ENCODE measurements around the gene ADISSP. TPM values are rescaled to one million over a fixed set of nuclear protein-coding genes. Genes with fewer than 3 reads are reported as not detected.

Gene ADISSP
- total and polyA plus RNA-seq, 11 donors = 7.8 to 22.2 (median 13.7) TPM

- H3K4me1 ChIP-seq = peaks cover 0 to 36% (median 9%) of the 10 kb centered on the region in 12 donors
- no peak overlapping the region for H3K4me3 ChIP-seq
- ATAC-seq = no peak
- WGBS, 4 donors = 74 to 83% (median 82%) methylated on average over 2 of the region's 2 CpGs
- intact Hi-C loops (cut with DNase I) = no loop called here
- no peak for TF ChIP-seq POLR2A (IDR thresholded peaks at IDR 0.05)
- TF ChIP-seq, protein P1, sequence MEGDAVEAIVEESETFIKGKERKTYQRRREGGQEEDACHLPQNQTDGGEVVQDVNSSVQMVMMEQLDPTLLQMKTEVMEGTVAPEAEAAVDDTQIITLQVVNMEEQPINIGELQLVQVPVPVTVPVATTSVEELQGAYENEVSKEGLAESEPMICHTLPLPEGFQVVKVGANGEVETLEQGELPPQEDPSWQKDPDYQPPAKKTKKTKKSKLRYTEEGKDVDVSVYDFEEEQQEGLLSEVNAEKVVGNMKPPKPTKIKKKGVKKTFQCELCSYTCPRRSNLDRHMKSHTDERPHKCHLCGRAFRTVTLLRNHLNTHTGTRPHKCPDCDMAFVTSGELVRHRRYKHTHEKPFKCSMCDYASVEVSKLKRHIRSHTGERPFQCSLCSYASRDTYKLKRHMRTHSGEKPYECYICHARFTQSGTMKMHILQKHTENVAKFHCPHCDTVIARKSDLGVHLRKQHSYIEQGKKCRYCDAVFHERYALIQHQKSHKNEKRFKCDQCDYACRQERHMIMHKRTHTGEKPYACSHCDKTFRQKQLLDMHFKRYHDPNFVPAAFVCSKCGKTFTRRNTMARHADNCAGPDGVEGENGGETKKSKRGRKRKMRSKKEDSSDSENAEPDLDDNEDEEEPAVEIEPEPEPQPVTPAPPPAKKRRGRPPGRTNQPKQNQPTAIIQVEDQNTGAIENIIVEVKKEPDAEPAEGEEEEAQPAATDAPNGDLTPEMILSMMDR (IDR thresholded peaks at IDR 0.05) = no peak
- no peaks in the 10 kb centered on the region for H3K27me3 ChIP-seq
- DNase-seq = no peak
- peaks cover 0 to 24% (median 0%) of the 10 kb centered on the region in 9 donors for H3K36me3 ChIP-seq
- no peaks in the 10 kb centered on the region for H3K9me3 ChIP-seq
- peak overlapping the region in 9 of 12 donors; percentile 39 to 78 (median 61) for H3K27ac ChIP-seq
Measured at GRCh38 chr20:3757268-3757667, 10.3 kb downstream of the ADISSP start.

DNA sequence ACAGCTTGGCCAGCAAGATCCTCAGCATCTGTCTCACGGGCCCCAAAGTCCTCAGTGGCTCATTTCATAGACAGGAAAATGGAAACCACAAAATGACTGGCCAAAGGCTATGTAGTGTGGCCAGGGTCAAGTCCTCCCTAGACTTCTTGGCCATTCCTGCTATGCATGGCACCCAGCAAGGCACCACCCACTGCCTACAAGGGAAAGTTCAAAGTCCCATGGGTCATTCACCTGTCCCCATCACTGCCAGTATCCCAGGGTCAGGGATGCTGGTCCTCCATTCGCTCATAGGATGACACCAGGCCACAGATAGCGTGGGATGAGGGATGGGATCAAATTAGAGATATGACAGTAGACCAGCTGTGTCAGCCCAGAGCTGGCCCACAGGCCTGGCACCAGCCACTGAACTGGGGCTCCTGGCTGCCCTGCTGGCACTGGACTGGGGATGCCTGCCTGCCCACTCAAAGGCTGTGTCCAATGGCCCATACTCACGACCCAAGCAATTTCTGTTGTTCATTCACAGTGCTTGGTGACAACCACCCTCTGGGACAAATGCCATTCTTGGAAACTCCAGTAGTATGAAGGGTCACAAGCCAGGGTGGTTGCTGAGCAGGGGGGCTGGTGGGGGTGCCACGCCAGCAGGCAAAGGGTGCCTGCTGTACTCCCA lies 11.6 kb downstream of the ADISSP start:
- no peak for DNase-seq
- TF ChIP-seq POLR2A (IDR thresholded peaks at IDR 0.05) = no peak
- TF ChIP-seq, protein P1 (IDR thresholded peaks at IDR 0.05) = no peak
- H3K27ac ChIP-seq = peak overlapping the region in 3 of 12 donors; percentile 5 to 60 (median 33)
- H3K27me3 ChIP-seq = peaks cover 0 to 4% (median 0%) of the 10 kb centered on the region in 9 donors
- peaks cover 0 to 34% (median 7%) of the 10 kb centered on the region in 9 donors for H3K36me3 ChIP-seq
- intact Hi-C loops (cut with DNase I) = loop anchor here in 1 of 10 donors (2.0 kb wide), 1 partner anchor 19 kb away; no protein-coding TSS in a partner anchor
- no peak for ATAC-seq
- no peak overlapping the region for H3K4me3 ChIP-seq
- H3K9me3 ChIP-seq = no peaks in the 10 kb centered on the region
- WGBS, 4 donors = 72 to 93% (median 74%) methylated on average over 2 to 5 of the region's 5 CpGs
- H3K4me1 ChIP-seq = peaks cover 0 to 48% (median 11%) of the 10 kb centered on the region in 12 donors

DNA sequence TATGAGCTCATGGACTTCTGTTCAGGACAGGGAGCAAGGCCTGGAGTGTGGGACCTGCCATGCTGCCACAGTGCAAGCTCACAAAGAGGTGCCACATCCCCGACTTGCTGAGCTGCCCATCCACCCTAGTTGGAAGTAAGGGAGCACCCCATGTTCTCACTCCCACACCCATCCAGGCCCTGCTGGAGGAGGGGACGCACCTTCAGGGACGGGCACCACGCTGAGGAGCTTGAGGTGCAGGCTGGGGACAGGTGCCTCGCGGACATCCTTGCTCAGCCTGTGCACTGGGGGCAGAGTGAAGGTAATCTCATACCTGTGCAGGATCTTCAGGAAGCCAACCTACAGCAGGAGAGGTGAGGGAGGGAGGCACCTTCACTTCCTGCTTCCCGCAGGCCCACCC lies 12.3 kb downstream of the ADISSP start:
- ATAC-seq (no peak), DNase-seq (peak in 1 of 5 donors; percentile 13)
- no peak overlapping the region for H3K4me3 ChIP-seq
- H3K9me3 ChIP-seq = no peaks in the 10 kb centered on the region
- TF ChIP-seq, protein P1 (IDR thresholded peaks at IDR 0.05) = no peak
- TF ChIP-seq POLR2A (IDR thresholded peaks at IDR 0.05) = no peak
- no peak overlapping the region for H3K27ac ChIP-seq
- 60 to 88% (median 84%) methylated on average over 5 to 7 of the region's 7 CpGs for WGBS, 4 donors
- H3K36me3 ChIP-seq = peaks cover 0 to 41% (median 14%) of the 10 kb centered on the region in 9 donors
- intact Hi-C loops (cut with DNase I) = loop anchor here in 1 of 10 donors (2.0 kb wide), 1 partner anchor 20 kb away; no protein-coding TSS in a partner anchor
- peaks cover 0 to 51% (median 11%) of the 10 kb centered on the region in 12 donors for H3K4me1 ChIP-seq
- H3K27me3 ChIP-seq = peaks cover 0 to 5% (median 0%) of the 10 kb centered on the region in 9 donors

DNA sequence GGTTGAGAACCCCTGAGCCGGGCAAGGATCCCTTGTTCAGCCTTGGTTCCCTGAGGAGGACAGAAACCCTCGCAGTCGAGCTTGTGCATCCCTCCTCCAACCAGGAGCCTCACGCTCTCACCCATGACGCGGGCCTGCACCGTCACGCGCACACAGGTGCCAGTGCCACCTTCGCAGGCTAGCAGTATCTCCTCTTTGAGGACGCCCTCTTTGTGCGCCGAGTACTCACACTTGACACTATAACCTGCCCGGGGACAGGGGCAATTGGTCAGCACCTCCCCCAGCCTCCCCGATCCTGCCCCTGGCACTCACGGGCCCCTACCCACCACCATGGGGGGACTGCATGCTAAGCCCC lies 13.3 kb downstream of the ADISSP start:
- intact Hi-C loops (cut with DNase I) = loop anchor here in 6 of 10 donors (2.0 to 5.0 kb wide), 2 partner anchors 21 to 37 kb away; no protein-coding TSS in a partner anchor
- ATAC-seq (no peak), DNase-seq (no peak)
- no peaks in the 10 kb centered on the region for H3K9me3 ChIP-seq
- peaks cover 0 to 12% (median 0%) of the 10 kb centered on the region in 9 donors for H3K27me3 ChIP-seq
- TF ChIP-seq POLR2A (IDR thresholded peaks at IDR 0.05) = no peak
- TF ChIP-seq, protein P1 (IDR thresholded peaks at IDR 0.05) = no peak
- WGBS, 4 donors = 69 to 91% (median 81%) methylated on average over 8 to 16 of the region's 16 CpGs
- peak overlapping the region in 2 of 12 donors; percentile 14 to 34 for H3K27ac ChIP-seq
- peaks cover 0 to 60% (median 11%) of the 10 kb centered on the region in 12 donors for H3K4me1 ChIP-seq
- H3K36me3 ChIP-seq = peaks cover 0 to 39% (median 17%) of the 10 kb centered on the region in 9 donors
- H3K4me3 ChIP-seq = no peak overlapping the region

Data from heart left ventricle (tissue), 16 donors.